Activated CD8-positive, alpha-beta memory T cell treated with anti-CD3 and anti-CD28 coated beads for 48 hours (primary cell): ENCODE data around the gene EOGT.

Experiments
- DNase-seq, 3 experiments: peaks; one replicate each; pipeline ENCODE4 v3.0.0-alpha.2; 2020; ENCODE audit warnings: low read depth in 2 of 3, low spot score in 2 of 3

Gene EOGT

GRCh38 chr3:69009559-69010410 lies 3.7 kb downstream of the EOGT start:
- DNase-seq, result no peak

- no peak for DNase-seq
Observed at GRCh38 chr3:69008980-69009379, 4.5 kb downstream of the EOGT start.

GRCh38 chr3:69005791-69006482 lies 7.5 kb downstream of the EOGT start:
- DNase-seq, result no peak

GRCh38 chr3:69005071-69005790 lies 8.3 kb downstream of the EOGT start:
- DNase-seq, result no peak

- no peak for DNase-seq
Observed at GRCh38 chr3:69004138-69004537, 9.3 kb downstream of the EOGT start.

- no peak for DNase-seq
Observed at GRCh38 chr3:68999605-69000004, 13.9 kb downstream of the EOGT start.

- no peak for DNase-seq
Observed at GRCh38 chr3:68999158-68999557, 14.3 kb downstream of the EOGT start.

GRCh38 chr3:68997887-68998286 lies 15.6 kb downstream of the EOGT start:
- no peak for DNase-seq

GRCh38 chr3:68996356-68996995 lies 17.0 kb downstream of the EOGT start:
- no peak for DNase-seq

GRCh38 chr3:68988740-68989139 lies 24.7 kb downstream of the EOGT start:
- DNase-seq, result no peak

- DNase-seq, result no peak
Observed at GRCh38 chr3:68987322-68987721, 26.2 kb downstream of the EOGT start.

GRCh38 chr3:68986496-68987208 lies 26.8 kb downstream of the EOGT start:
- no peak for DNase-seq

GRCh38 chr3:68985146-68985790 lies 28.2 kb downstream of the EOGT start:
- no peak for DNase-seq

GRCh38 chr3:68984011-68984530 lies 29.4 kb downstream of the EOGT start:
- DNase-seq, result no peak

- no peak for DNase-seq
Observed at GRCh38 chr3:68977486-68978167, 35.9 kb downstream of the EOGT start.

- DNase-seq, result no peak
Observed at GRCh38 chr3:68974711-68975110, 38.8 kb downstream of the EOGT start.

- DNase-seq, result no peak
Observed at GRCh38 chr3:68973639-68974038, 39.8 kb downstream of the EOGT start.

GRCh38 chr3:68972358-68972979 lies 41.0 kb downstream of the EOGT start:
- peak in 2 of 3 experiments; percentile 2 to 15 for DNase-seq

- no peak for DNase-seq
Observed at GRCh38 chr3:68964694-68965093, 48.8 kb downstream of the EOGT start.
